Prostate gland (tissue), 2 donors: ENCODE results near the gene HIF1A. TPM values are rescaled to one million over a fixed set of nuclear protein-coding genes. Genes with fewer than 3 reads are reported as not detected.

ENCODE experiments used
- DNase-seq: peaks from one replicate; pipeline ENCODE4 v3.0.0-alpha.2; 2019; ENCODE audit warnings: low spot score
- H3K27ac ChIP-seq, 2 donors: fragments of 200-600 bp; sonication (generic); 2 replicates each; pipeline ENCODE4 v1.5.1; 2017 to 2019
- H3K27me3 ChIP-seq: fragments of 200-600 bp; sonication (generic); replicated peaks from 2 replicates; pipeline ENCODE4 v1.5.1; 2019; ENCODE audit not compliant: insufficient read depth
- H3K36me3 ChIP-seq, 2 donors: fragments of 200-600 bp; sonication (generic); 1 replicate in 1 of 2; 2 replicates in 1 of 2; pipeline versions ENCODE4 v1.5.1 to v1.8.1; 2017 to 2019
- H3K4me1 ChIP-seq: fragments of 200-600 bp; sonication (generic); replicated peaks from 2 replicates; pipeline ENCODE4 v1.5.1; 2019
- H3K4me3 ChIP-seq, 2 donors: fragments of 200-600 bp; sonication (generic); 2 replicates each; pipeline ENCODE4 v1.5.1; 2017 to 2019
- H3K9me3 ChIP-seq: fragments of 200-600 bp; sonication (generic); 2 replicates; pipeline ENCODE4 v1.5.1; 2017
- POLR2A ChIP-seq: fragments of 450-650 bp; IDR thresholded peaks from one replicate; pipeline ENCODE4 v1.6.1; 2016; ENCODE audit warnings: antibody characterized with exemption, mild to moderate bottlenecking
- POLR2AphosphoS5 ChIP-seq: sonication (generic); formaldehyde crosslinking; IDR thresholded peaks from one replicate; pipeline ENCODE4 v1.6.1; 2017; ENCODE audit warnings: antibody characterized with exemption
- WGBS: methylation state at CpG from one replicate; pipeline ENCODE4 v1.1.5; 2018; 5-methylcytosine and 5-hydroxymethylcytosine counted together
- intact Hi-C: fragments of 100-400 bp; cut with DNase I; formaldehyde crosslinking; loops from one replicate; pipeline ENCODE4 v1.14.2; 2022
- total RNA-seq, 2 donors: library from RNA; depleted of rRNA; stranded (reverse); fragments of >200 nt; gene quantifications; one replicate each; pipeline ENCODE4 v1.1.0, GENCODE V29; 2016
- TF ChIP-seq, protein P1 (sequence below), 4 experiments: fragments of 200-600 bp in 2 of 4; fragments of 450-650 bp in 2 of 4; sonication (generic) in 2 of 4; IDR thresholded peaks; 1 replicate in 3 of 4; 2 replicates in 1 of 4; pipeline ENCODE4 v1.5.1; 2016 to 2019; ENCODE audit warnings: antibody characterized with exemption in 4 of 4, mild to moderate bottlenecking in 2 of 4, moderate library complexity in 2 of 4

Gene HIF1A
- total RNA-seq, 2 donors from 2014 or later = 61.7 to 101 TPM

DNA sequence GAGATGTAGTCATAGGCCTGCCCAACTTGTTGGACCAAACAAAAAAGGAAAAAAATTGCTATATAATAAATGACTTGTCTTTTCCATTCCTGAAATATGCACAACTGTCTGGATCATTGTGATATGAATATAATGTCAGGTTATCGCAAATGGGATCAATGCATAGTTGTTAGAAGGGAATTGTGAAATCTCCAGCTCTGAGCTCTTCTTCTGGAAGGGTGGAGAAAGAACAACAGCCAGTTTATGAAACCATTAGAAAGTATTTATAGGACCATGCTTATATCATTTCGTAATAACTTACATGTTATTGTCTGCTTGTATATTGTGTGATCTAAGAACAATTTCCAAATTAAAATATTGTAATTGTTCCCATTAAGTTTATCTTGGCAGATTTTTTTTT, 35.7 kb upstream of the HIF1A start:
- 82% methylated on average over 2 of the region's 2 CpGs for WGBS
- TF ChIP-seq POLR2A (no peak), POLR2AphosphoS5 (no peak)
- TF ChIP-seq, protein P1, sequence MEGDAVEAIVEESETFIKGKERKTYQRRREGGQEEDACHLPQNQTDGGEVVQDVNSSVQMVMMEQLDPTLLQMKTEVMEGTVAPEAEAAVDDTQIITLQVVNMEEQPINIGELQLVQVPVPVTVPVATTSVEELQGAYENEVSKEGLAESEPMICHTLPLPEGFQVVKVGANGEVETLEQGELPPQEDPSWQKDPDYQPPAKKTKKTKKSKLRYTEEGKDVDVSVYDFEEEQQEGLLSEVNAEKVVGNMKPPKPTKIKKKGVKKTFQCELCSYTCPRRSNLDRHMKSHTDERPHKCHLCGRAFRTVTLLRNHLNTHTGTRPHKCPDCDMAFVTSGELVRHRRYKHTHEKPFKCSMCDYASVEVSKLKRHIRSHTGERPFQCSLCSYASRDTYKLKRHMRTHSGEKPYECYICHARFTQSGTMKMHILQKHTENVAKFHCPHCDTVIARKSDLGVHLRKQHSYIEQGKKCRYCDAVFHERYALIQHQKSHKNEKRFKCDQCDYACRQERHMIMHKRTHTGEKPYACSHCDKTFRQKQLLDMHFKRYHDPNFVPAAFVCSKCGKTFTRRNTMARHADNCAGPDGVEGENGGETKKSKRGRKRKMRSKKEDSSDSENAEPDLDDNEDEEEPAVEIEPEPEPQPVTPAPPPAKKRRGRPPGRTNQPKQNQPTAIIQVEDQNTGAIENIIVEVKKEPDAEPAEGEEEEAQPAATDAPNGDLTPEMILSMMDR (IDR thresholded peaks at IDR 0.05) = no peak
- Histone ChIP-seq H3K4me3 (no peak overlapping the region), H3K36me3 (no peaks in the 10 kb centered on the region), H3K4me1 (no peaks in the 10 kb centered on the region), H3K27me3 (no peaks in the 10 kb centered on the region), H3K9me3 (no peaks in the 10 kb centered on the region), H3K27ac (no peak overlapping the region)
- no peak for DNase-seq
- intact Hi-C loops = no loop called here

DNA sequence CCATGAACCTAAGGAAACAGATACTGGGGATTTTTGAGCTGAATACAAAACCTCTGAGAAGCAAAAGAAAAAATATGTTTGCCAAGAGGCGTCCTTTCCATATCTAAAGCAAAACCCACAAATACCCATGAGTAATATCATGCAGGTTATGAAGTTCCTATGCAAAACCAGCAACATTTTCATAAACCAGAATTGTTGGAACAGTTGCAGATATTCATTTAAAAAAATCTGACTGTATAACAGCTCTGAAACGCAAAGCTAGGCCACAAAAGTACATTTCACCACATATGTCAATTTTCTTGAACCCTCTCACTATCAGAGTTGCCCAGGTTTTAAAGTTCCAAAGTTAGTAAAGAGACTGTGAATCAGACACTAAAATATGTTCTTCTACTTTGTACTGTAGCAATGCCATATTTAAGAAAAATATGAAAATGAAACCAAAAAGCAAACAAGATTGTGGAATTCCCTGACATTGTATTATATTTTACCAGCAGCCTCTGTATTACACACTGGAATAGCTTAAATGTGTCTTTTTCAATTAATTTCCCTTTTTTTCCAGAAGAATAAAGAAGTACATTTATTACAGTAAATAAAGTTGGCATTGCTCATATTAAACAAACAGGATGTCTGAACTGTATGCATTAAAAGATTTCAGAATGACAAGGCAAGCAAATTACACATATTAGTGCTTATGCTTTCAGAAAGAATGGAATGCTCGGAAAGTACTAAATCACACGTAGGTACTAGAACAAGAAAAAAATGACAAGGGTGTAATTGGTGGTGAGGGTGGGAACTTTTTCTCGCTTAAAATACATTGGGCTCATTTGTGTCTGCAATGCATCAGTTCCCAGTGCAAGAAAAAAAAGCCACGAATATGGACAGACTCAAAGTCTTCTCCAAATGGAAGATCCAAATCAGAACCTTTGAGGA, 33.6 kb upstream of the HIF1A start:
- no peak overlapping the region for H3K27ac ChIP-seq

DNA sequence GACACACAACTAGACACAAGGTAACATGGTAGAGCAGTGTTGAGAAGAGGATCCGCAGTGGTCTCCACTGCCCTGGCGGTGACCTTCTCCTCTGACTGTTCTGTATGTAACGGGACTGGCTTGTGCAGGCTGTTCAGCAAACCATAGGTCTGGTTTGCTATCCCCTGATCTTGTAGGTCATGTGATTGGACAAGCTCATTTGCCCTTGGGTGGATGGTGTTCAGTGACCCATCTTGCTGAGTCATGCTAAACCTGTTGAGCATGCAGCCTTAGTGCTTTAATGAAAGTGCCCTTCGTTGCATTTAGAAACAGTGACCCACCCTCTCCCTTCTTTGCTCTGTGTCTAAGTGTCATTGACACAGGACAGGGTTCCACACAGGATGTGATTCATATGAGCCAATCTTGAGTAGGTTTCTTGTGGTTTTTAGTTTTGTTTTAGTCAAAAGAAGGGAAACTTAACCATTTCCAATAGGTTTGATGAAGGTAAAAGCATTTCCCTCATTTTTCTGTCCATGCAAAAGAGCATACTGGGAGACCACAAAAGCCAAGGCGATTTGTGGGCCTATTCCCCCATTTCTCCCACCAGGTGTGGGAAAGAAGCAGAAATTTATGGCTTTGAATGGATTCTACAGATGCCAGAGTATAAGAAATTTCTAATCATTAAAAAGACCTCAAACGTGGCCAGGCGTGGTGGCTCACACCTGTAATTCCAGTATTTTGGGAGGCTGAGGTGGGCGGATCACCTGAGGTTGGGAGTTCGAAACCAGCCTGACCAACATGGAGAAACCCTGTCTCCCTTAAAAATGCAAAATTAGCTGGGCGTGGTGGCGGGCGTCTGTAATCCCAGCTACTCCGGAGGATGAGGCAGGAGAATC, 32.6 kb upstream of the HIF1A start:
- no peaks in the 10 kb centered on the region for H3K27me3 ChIP-seq
- WGBS = 90% methylated on average over 13 of the region's 13 CpGs
- no peak for TF ChIP-seq POLR2A
- TF ChIP-seq, protein P1 (IDR thresholded peaks at IDR 0.05) = no peak
- no peak for TF ChIP-seq POLR2AphosphoS5
- H3K4me1 ChIP-seq = no peaks in the 10 kb centered on the region
- H3K9me3 ChIP-seq = no peaks in the 10 kb centered on the region
- H3K4me3 ChIP-seq = no peak overlapping the region
- no peaks in the 10 kb centered on the region for H3K36me3 ChIP-seq
- intact Hi-C loops = no loop called here
- no peak overlapping the region for H3K27ac ChIP-seq
- no peak for DNase-seq

More for the DNA sequence above, 33.6 kb upstream of the HIF1A start:
- 83% methylated on average over 6 of the region's 6 CpGs for WGBS
- H3K4me3 ChIP-seq = no peak overlapping the region
- no peaks in the 10 kb centered on the region for H3K36me3 ChIP-seq
- TF ChIP-seq POLR2A (no peak), POLR2AphosphoS5 (no peak)
- TF ChIP-seq, protein P1 (IDR thresholded peaks at IDR 0.05) = no peak
- no peaks in the 10 kb centered on the region for H3K27me3 ChIP-seq
- H3K9me3 ChIP-seq = no peaks in the 10 kb centered on the region
- no peak for DNase-seq
- no peaks in the 10 kb centered on the region for H3K4me1 ChIP-seq
- intact Hi-C loops = no loop called here

DNA sequence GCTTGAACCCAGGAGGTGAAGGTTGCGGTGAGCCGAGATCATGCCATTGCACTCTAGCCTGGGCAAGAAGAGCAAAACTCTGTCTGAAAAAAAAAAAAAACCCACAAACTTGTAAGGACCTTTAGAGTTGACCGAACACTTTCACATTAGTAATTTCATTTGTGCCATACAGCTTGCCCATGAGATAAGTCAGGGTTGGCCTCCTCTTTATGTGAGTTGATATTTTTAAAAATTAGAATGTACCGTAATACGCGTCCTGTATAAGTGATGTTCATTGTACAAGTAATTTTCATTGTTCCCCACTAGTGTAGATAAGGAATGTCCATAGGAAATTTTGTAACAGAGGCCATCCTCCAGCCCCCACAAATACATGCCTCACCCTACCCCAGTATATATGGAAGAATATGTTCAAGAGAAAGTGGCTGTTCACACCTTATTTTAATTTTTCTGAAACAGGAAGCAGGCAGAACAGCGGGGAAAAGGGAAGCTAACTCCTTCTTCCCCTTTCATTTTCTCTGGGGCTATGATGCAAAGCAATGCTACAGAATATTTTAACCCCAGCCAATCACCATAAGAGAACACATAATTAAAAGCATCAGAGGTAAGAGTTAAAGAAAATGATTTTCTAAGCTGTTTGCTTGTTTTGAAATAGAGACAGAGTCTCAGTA, 31.9 kb upstream of the HIF1A start:
- 83% methylated on average over 7 of the region's 7 CpGs for WGBS
- no peaks in the 10 kb centered on the region for H3K36me3 ChIP-seq
- DNase-seq = no peak
- no peaks in the 10 kb centered on the region for H3K27me3 ChIP-seq
- intact Hi-C loops = no loop called here
- H3K27ac ChIP-seq = no peak overlapping the region
- no peak overlapping the region for H3K4me3 ChIP-seq
- H3K4me1 ChIP-seq = no peaks in the 10 kb centered on the region
- H3K9me3 ChIP-seq = no peaks in the 10 kb centered on the region
- TF ChIP-seq, protein P1 (IDR thresholded peaks at IDR 0.05) = no peak
- no peak for TF ChIP-seq POLR2A
- TF ChIP-seq POLR2AphosphoS5 = no peak
